ENCODE results near the gene PLD5.

DNA sequence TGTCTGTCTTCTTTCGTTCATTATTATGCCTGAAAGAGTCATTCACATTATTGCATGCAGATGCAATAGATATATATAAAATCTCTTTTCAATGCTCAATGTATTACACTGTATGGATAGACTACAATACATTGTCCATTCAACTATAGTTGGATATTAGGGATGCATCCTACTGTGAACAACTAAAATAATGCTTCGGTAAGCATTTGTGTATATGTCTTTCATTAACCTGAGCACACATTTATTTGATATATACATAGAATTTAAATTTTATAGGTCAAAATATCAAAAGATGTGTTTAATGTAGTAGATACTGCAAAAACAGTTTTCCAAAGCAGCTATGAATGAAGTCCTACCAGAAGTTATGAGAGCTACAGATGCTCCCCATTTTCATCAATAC is 8.9 kb downstream of the PLD5 start:
- TF ChIP-seq GATA2 (IDR thresholded peaks at IDR 0.05; ENCODE audit: insufficient read depth, insufficient read length, low read depth, low read length): no peak
- TF ChIP-seq EZH2 (IDR thresholded peaks at IDR 0.05; ENCODE audit: borderline replicate concordance, low read depth, low read length, severe bottlenecking): no peak
- TF ChIP-seq, protein P1, sequence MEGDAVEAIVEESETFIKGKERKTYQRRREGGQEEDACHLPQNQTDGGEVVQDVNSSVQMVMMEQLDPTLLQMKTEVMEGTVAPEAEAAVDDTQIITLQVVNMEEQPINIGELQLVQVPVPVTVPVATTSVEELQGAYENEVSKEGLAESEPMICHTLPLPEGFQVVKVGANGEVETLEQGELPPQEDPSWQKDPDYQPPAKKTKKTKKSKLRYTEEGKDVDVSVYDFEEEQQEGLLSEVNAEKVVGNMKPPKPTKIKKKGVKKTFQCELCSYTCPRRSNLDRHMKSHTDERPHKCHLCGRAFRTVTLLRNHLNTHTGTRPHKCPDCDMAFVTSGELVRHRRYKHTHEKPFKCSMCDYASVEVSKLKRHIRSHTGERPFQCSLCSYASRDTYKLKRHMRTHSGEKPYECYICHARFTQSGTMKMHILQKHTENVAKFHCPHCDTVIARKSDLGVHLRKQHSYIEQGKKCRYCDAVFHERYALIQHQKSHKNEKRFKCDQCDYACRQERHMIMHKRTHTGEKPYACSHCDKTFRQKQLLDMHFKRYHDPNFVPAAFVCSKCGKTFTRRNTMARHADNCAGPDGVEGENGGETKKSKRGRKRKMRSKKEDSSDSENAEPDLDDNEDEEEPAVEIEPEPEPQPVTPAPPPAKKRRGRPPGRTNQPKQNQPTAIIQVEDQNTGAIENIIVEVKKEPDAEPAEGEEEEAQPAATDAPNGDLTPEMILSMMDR (IDR thresholded peaks at IDR 0.05; ENCODE audit: extremely low read depth in 1 of 2, insufficient read depth in 1 of 2, low read depth in 1 of 2, low read length in 2 of 2): no peak
- TF ChIP-seq JUN (IDR thresholded peaks at IDR 0.05; ENCODE audit: borderline replicate concordance, insufficient read depth, insufficient read length, low read depth): no peak
- no peak for TF ChIP-seq MYC (IDR thresholded peaks at IDR 0.05; ENCODE audit: low read depth, low read length)
- no peak for TF ChIP-seq POLR2A (IDR thresholded peaks at IDR 0.05; ENCODE audit: low read depth, low read length)
- TF ChIP-seq POLR2AphosphoS5 (IDR thresholded peaks at IDR 0.05; ENCODE audit: insufficient read depth, low read depth, low read length): no peak

All from endothelial cell of umbilical vein (primary cell).